MG63 (cell line): Measurements from ENCODE around the gene PNKP. TPM values are rescaled to one million over a fixed set of nuclear protein-coding genes. Genes with fewer than 3 reads are reported as not detected.
A peak's percentile ranks its signal among the peaks of the same experiment; 100 is the strongest.

Experiments
- DNase-seq: peaks from one replicate; pipeline ENCODE4 v3.0.0-alpha.2; 2020
- H3K27me3 ChIP-seq: fragments of 250-450 bp; sonication (Bioruptor Pico); 2 replicates; pipeline ENCODE4 v1.5.1; 2020; ENCODE audit warnings: mild to moderate bottlenecking, moderate library complexity
- H3K36me3 ChIP-seq: fragments of 250-450 bp; sonication (Bioruptor Pico); 2 replicates; pipeline ENCODE4 v1.5.1; 2020; ENCODE audit warnings: mild to moderate bottlenecking, moderate library complexity
- H3K4me3 ChIP-seq: fragments of 250-450 bp; sonication (Bioruptor Pico); 2 replicates; pipeline ENCODE4 v1.5.1; 2020; ENCODE audit warnings: mild to moderate bottlenecking, moderate library complexity
- H3K9me3 ChIP-seq: fragments of 250-450 bp; sonication (Bioruptor Pico); 2 replicates; pipeline ENCODE4 v1.5.1; 2020; ENCODE audit warnings: mild to moderate bottlenecking, moderate library complexity
- total RNA-seq: library from RNA; depleted of rRNA; stranded (reverse); fragments of >200 nt; shearing (Covaris generic); gene quantifications from 2 replicates; pipeline ENCODE4 v1.2.3, GENCODE V29; 2014; ENCODE audit warnings: low replicate concordance

The PNKP gene
- total RNA-seq, 1 experiment from 2014 or later = 46.4 TPM

- Histone ChIP-seq H3K4me3 (peak overlapping the region; percentile 50), H3K36me3 (peaks cover 48% of the 10 kb centered on the region), H3K27me3 (no peaks in the 10 kb centered on the region), H3K9me3 (no peaks in the 10 kb centered on the region)
- peak; percentile 97 for DNase-seq
Observed at GRCh38 chr19:49869484-49870308, 2.3 kb upstream of the PNKP start.

- H3K9me3 ChIP-seq = no peaks in the 10 kb centered on the region
- DNase-seq = no peak
- H3K4me3 ChIP-seq = peak overlapping the region; percentile 38
- no peaks in the 10 kb centered on the region for H3K27me3 ChIP-seq
- peaks cover 48% of the 10 kb centered on the region for H3K36me3 ChIP-seq
Observed at GRCh38 chr19:49869009-49869483, 1.7 kb upstream of the PNKP start.

DNA sequence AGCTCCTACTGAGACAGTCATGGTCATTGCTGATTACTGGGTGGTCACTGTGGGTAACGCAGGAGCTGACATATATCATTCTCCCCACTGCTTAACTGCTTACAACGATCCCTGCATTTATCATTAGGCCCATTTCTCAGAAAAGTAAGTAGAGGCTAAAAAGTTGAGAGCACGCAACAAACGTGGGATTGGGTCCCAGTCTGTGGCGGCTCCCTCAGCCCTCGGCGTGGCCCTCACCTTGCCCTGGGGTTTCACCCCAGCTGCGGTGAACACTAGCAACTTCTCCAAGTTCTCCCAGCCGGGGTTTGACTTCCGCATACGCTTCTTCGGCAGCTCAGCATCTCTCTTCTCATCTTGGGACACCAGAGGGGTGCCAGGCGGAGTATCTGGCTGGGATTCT, 2.5 kb downstream of the PNKP start:
- Histone ChIP-seq H3K27me3 (no peaks in the 10 kb centered on the region), H3K9me3 (no peaks in the 10 kb centered on the region), H3K4me3 (no peak overlapping the region), H3K36me3 (peaks cover 55% of the 10 kb centered on the region)
- DNase-seq = no peak

- H3K9me3 ChIP-seq = no peaks in the 10 kb centered on the region
- H3K36me3 ChIP-seq = peaks cover 62% of the 10 kb centered on the region
- H3K4me3 ChIP-seq = no peak overlapping the region
- H3K27me3 ChIP-seq = no peaks in the 10 kb centered on the region
- DNase-seq = no peak
Observed at GRCh38 chr19:49863935-49864320, 3.4 kb downstream of the PNKP start.

DNA sequence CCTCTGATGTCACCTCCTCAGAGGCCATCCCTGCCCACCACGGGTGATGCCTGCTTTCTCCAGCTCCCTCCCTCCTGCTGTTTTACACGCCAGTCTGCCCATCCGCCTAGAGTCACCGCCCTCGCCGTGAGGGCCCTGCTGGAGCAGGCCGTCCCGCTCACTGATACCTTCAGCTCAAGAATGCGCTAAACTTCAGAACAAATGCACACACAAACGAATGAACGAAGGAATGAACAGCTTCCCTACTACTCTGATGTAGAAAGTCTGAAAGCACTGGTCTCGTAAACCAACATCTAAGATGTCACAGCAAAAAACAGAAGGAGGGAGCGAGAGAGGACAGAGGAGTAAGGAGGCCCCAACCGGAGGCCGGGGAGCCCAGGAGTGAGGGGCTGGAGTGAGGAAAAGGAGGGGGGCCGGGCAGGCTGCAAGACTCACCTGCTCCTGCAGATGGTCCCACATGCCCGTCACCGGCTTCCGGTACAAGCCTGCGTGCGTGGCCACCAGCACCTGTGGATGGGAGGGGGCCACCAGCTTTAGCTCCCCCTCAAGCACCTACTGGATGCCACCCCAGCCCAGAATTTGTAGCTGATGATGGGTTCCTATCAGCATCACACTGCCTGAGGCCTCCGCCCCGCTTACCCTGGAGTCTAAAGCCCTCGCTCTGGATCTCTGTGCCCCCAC, 4.0 kb downstream of the PNKP start:
- no peak overlapping the region for H3K4me3 ChIP-seq
- no peak for DNase-seq
- H3K27me3 ChIP-seq = no peaks in the 10 kb centered on the region
- H3K36me3 ChIP-seq = peaks cover 67% of the 10 kb centered on the region
- no peaks in the 10 kb centered on the region for H3K9me3 ChIP-seq

DNA sequence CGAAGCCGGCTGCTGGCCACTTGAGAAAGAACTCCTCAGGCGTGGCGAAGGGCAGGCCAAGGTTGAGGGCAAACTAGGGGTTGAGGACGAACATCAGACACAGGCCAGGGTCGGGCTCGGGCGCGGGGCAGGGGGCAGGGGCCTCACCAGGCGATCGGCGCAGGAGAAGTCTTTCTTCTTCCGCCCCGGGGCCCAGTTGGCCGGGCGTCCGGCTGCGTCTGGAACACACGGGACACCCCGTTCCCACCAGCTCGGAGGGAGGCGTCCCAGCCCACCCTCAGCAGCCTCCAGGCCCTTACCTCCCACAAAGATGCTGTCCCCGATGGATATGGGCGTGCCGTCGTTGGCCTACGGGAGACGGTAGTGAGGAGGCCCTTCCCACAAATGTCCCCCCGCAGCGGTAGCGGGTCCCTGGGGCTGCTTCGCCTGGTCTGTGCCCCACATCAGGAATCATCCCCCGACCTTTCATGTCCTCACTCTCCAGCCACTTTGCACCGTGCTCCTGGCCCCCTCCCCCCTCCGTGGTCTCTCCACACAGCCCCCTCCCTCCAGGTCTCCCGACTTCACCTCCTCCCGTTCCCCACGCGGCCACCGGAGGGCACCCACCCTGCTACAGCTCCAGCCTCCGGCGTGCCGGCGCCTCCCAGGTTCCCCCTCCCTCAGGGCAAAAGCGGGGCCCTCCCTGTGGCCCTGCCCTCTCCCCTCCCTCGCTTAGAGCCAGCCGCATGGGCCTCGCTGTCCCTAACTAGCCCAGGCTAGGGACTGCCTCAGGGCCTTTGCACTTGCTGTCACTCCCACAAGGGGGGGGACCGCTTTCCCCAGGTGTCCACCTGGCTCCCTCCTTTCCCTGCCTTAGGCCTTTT, 4.8 kb downstream of the PNKP start:
- peaks cover 72% of the 10 kb centered on the region for H3K36me3 ChIP-seq
- no peak for DNase-seq

DNA sequence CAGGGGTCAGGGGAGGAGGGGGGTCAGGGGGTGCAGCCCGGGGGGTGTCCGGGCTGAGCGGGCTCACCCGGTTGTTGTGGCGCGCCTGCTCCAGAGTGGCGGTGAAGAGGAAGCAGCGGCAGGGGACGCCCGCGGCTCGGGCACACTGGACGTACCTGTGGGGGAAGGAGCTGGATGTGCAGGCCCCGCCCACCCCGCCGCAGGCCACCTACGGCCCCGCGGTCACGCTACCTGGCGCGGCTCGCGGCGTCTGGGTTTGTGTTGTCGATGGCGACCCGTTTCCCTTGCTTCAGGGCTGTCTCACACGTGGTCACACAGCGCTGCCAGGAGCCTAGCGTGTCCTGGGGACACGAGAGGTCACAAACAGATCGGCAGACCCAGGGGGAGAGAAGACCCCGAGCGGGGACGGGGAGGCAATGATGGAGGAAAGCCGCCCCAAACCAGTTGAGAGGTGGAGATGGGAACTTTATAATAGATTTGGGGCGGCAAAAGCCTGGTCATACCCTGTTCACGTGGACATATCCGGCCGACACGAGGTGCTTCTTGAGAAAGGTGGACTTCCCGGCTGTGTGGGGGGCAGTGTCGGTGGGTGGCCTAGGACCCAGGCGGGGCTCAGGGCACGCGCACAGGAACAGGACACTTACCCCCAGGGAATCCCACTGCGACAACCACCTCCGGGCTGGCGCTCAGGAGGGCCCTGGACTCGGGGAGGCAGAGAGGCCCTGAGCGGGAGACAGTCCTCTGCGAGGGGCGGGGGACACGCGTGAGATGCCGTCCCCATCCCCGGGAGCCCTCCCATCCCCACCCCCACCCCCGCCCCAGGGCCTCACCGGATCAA, 5.6 kb downstream of the PNKP start:
- no peak for DNase-seq
- no peak overlapping the region for H3K4me3 ChIP-seq
- no peaks in the 10 kb centered on the region for H3K27me3 ChIP-seq
- H3K9me3 ChIP-seq = no peaks in the 10 kb centered on the region
- peaks cover 79% of the 10 kb centered on the region for H3K36me3 ChIP-seq

More for the DNA sequence above, 4.8 kb downstream of the PNKP start:
- no peaks in the 10 kb centered on the region for H3K9me3 ChIP-seq
- H3K4me3 ChIP-seq = no peak overlapping the region
- no peaks in the 10 kb centered on the region for H3K27me3 ChIP-seq

- H3K9me3 ChIP-seq = no peaks in the 10 kb centered on the region
- DNase-seq = no peak
- peaks cover 78% of the 10 kb centered on the region for H3K36me3 ChIP-seq
- no peak overlapping the region for H3K4me3 ChIP-seq
- H3K27me3 ChIP-seq = no peaks in the 10 kb centered on the region
Observed at GRCh38 chr19:49861107-49861506, 6.3 kb downstream of the PNKP start.

DNA sequence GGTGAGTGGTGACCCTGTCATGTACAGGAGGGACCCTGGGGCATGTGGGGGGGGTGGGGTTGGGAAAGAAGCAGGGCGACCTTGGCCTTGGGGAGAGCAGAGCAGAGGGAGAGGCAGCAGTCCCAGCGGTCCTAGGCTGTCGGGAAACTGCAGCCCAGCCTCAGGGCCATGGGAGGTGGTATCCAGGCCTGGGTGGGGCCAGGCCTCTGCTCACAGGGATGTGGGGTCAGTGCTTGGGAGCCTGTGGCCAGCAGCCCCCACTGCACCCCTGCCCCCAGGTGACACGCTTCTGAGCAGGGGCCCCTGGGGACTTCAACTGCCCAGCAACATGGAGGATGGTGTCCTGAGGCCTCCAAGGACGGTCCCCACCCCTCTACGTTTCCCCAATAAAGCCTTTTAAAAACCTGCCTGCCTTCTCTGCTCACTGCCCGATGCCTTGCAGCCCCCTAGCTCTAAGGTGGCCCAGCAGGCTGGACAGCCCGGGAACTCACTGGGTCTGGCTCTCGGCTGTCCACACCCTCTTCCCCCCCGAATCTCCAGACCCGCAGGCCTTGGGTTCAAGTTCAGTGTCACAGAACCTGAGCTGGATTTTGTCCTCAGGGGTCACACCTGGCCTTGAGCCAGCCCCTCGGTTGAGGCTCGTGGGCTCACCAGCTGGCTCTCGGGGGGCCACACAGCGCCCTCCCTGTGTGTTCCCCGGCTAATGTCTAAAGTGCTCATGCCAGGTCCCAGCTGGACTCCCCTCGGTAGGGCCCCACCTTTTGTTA, 6.9 kb downstream of the PNKP start:
- DNase-seq = no peak
- Histone ChIP-seq H3K4me3 (no peak overlapping the region), H3K9me3 (no peaks in the 10 kb centered on the region), H3K36me3 (peaks cover 78% of the 10 kb centered on the region), H3K27me3 (no peaks in the 10 kb centered on the region)

- peaks cover 80% of the 10 kb centered on the region for H3K36me3 ChIP-seq
- H3K9me3 ChIP-seq = no peaks in the 10 kb centered on the region
- H3K4me3 ChIP-seq = no peak overlapping the region
- no peaks in the 10 kb centered on the region for H3K27me3 ChIP-seq
- no peak for DNase-seq
Observed at GRCh38 chr19:49859682-49860335, 7.6 kb downstream of the PNKP start.

- Histone ChIP-seq H3K4me3 (no peak overlapping the region), H3K9me3 (no peaks in the 10 kb centered on the region), H3K27me3 (no peaks in the 10 kb centered on the region), H3K36me3 (peaks cover 69% of the 10 kb centered on the region)
- no peak for DNase-seq
Observed at GRCh38 chr19:49858088-49858985, 9.0 kb downstream of the PNKP start.

GRCh38 chr19:49857838-49858087, 9.6 kb downstream of the PNKP start:
- Histone ChIP-seq H3K27me3 (no peaks in the 10 kb centered on the region), H3K4me3 (no peak overlapping the region), H3K36me3 (peaks cover 64% of the 10 kb centered on the region), H3K9me3 (no peaks in the 10 kb centered on the region; the same call in 1 of the 2 replicates)
- no peak for DNase-seq

GRCh38 chr19:49857061-49857837, 10.1 kb downstream of the PNKP start:
- DNase-seq = no peak
- no peaks in the 10 kb centered on the region for H3K27me3 ChIP-seq
- H3K9me3 ChIP-seq = no peaks in the 10 kb centered on the region; the same call in 1 of the 2 replicates
- no peak overlapping the region for H3K4me3 ChIP-seq
- H3K36me3 ChIP-seq = peaks cover 62% of the 10 kb centered on the region

DNA sequence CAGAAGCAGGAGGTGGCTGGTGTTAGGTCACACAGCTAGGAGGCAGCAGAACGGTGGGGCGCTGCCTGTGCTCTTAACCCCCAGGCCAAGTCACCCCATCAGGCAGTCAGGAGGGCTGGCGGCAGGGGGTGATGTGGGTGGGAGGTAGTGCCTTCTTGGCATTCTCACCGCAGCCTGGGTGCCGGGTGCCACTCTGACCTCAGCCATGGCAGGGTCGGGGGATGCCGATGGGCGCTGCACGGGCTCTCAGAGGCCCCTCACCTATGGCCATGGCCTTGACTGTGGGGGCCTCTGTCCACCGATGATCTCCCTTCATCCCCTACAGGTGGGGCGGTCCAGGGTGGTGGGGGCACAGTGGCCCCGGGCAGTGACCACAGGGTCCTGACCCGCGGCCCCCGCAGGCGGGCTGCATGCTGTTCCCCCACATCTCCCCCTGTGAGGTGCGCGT, 10.8 kb downstream of the PNKP start:
- Histone ChIP-seq H3K9me3 (no peaks in the 10 kb centered on the region; the same call in 1 of the 2 replicates), H3K4me3 (no peak overlapping the region), H3K27me3 (no peaks in the 10 kb centered on the region), H3K36me3 (peaks cover 59% of the 10 kb centered on the region)
- DNase-seq = no peak
